ENCODE results near the gene N4BP3. TPM values are rescaled to one million over a fixed set of nuclear protein-coding genes. Genes with fewer than 3 reads are reported as not detected.

Gene N4BP3
- total RNA-seq, 1 experiment from 2014 or later, result 0.33 TPM

GRCh38 chr5:178108446-178108845 is 4.9 kb upstream of the N4BP3 start:
- intact Hi-C loops (cut with micrococcal nuclease), result no loop called here
- CTCF ChIA-PET, result interaction anchor here (0.7 to 8.7 kb wide), 4 partner anchors 32 to 99 kb away, joined by 3 to 55 read pairs (median 4); no protein-coding TSS in a partner anchor
- no peak for TF ChIP-seq CTCF (IDR thresholded peaks at IDR 0.05; ENCODE audit: unreplicated experiment)
- Mint-ChIP-seq H3K4me1 (ENCODE audit: insufficient read depth, unreplicated experiment) (peaks cover 27% of the 10 kb centered on the region), H3K36me3 (ENCODE audit: insufficient read depth, unreplicated experiment) (no peaks in the 10 kb centered on the region), H3K9me3 (ENCODE audit: unreplicated experiment) (no peaks in the 10 kb centered on the region), H3K4me3 (ENCODE audit: unreplicated experiment) (peak overlapping the region; percentile 9), H3K27ac (ENCODE audit: low read depth, unreplicated experiment) (no peak overlapping the region), H3K27me3 (ENCODE audit: insufficient read depth, unreplicated experiment) (no peaks in the 10 kb centered on the region)
- BruUV-seq (replicated peaks), result no TSS peak
- DNase-seq (ENCODE audit: unreplicated experiment), result peak; percentile 56
- POLR2A ChIA-PET, result no interaction called here

- no peak overlapping the region for H3K4me3 Mint-ChIP-seq (ENCODE audit: unreplicated experiment)
- H3K36me3 Mint-ChIP-seq (ENCODE audit: insufficient read depth, unreplicated experiment), result peaks cover 2% of the 10 kb centered on the region
- peak; percentile 76 for DNase-seq (ENCODE audit: unreplicated experiment)
- H3K4me1 Mint-ChIP-seq (ENCODE audit: insufficient read depth, unreplicated experiment), result peaks cover 27% of the 10 kb centered on the region
- H3K27me3 Mint-ChIP-seq (ENCODE audit: insufficient read depth, unreplicated experiment), result peaks cover 2% of the 10 kb centered on the region
- no TSS peak for BruUV-seq (replicated peaks)
- CTCF ChIA-PET, result interaction anchor here (0.6 to 8.7 kb wide), 3 partner anchors 32 to 1274 kb away, joined by 3 to 55 read pairs (median 3); no protein-coding TSS in a partner anchor
- no peaks in the 10 kb centered on the region for H3K9me3 Mint-ChIP-seq (ENCODE audit: unreplicated experiment)
- TF ChIP-seq CTCF (IDR thresholded peaks at IDR 0.05; ENCODE audit: unreplicated experiment), result no peak
- POLR2A ChIA-PET, result no interaction called here
- H3K27ac Mint-ChIP-seq (ENCODE audit: low read depth, unreplicated experiment), result no peak overlapping the region
- intact Hi-C loops (cut with micrococcal nuclease), result no loop called here
These were observed 4.4 kb upstream of the N4BP3 start for GRCh38 chr5:178108966-178109365.

- peaks cover 21% of the 10 kb centered on the region for H3K4me1 Mint-ChIP-seq (ENCODE audit: insufficient read depth, unreplicated experiment)
- TF ChIP-seq CTCF (IDR thresholded peaks at IDR 0.05; ENCODE audit: unreplicated experiment), result no peak
- ChIA-PET POLR2A (interaction anchor here (1.0 kb wide), 1 partner anchor 33 kb away, joined by 4 read pairs; no protein-coding TSS in a partner anchor), CTCF (interaction anchor here (0.7 to 8.7 kb wide), 5 partner anchors 8 to 75 kb away, joined by 3 to 55 read pairs (median 3); no protein-coding TSS in a partner anchor)
- no peak for DNase-seq (ENCODE audit: unreplicated experiment)
- H3K27ac Mint-ChIP-seq (ENCODE audit: low read depth, unreplicated experiment), result no peak overlapping the region
- peaks cover 9% of the 10 kb centered on the region for H3K27me3 Mint-ChIP-seq (ENCODE audit: insufficient read depth, unreplicated experiment)
- intact Hi-C loops (cut with micrococcal nuclease), result no loop called here
- H3K36me3 Mint-ChIP-seq (ENCODE audit: insufficient read depth, unreplicated experiment), result peaks cover 7% of the 10 kb centered on the region
- no TSS peak for BruUV-seq (replicated peaks)
- H3K9me3 Mint-ChIP-seq (ENCODE audit: unreplicated experiment), result no peaks in the 10 kb centered on the region
- H3K4me3 Mint-ChIP-seq (ENCODE audit: unreplicated experiment), result no peak overlapping the region
These were observed 2.8 kb upstream of the N4BP3 start for GRCh38 chr5:178110511-178110910.

- no peak overlapping the region for H3K4me3 Mint-ChIP-seq (ENCODE audit: unreplicated experiment)
- intact Hi-C loops (cut with micrococcal nuclease), result loop anchor here (1.0 kb wide), 1 partner anchor 34 kb away; no protein-coding TSS in a partner anchor
- BruUV-seq (replicated peaks), result no TSS peak
- peak; percentile 83 for DNase-seq (ENCODE audit: unreplicated experiment)
- peaks cover 23% of the 10 kb centered on the region for H3K27me3 Mint-ChIP-seq (ENCODE audit: insufficient read depth, unreplicated experiment)
- H3K27ac Mint-ChIP-seq (ENCODE audit: low read depth, unreplicated experiment), result no peak overlapping the region
- peaks cover 7% of the 10 kb centered on the region for H3K36me3 Mint-ChIP-seq (ENCODE audit: insufficient read depth, unreplicated experiment)
- POLR2A ChIA-PET, result no interaction called here
- no peaks in the 10 kb centered on the region for H3K9me3 Mint-ChIP-seq (ENCODE audit: unreplicated experiment)
- H3K4me1 Mint-ChIP-seq (ENCODE audit: insufficient read depth, unreplicated experiment), result peaks cover 27% of the 10 kb centered on the region
- CTCF ChIA-PET, result interaction anchor here (0.6 to 1.9 kb wide), 2 partner anchors 12 to 34 kb away, joined by 3 to 5 read pairs; no protein-coding TSS in a partner anchor
- no peak for TF ChIP-seq CTCF (IDR thresholded peaks at IDR 0.05; ENCODE audit: unreplicated experiment)
These were observed 1.4 kb upstream of the N4BP3 start for GRCh38 chr5:178111925-178112324.
